IPS-18c (cell line): ENCODE measurements around the gene KIR2DL1.
"Not testable (repeated sequence)": the region's sequence is repeated elsewhere in the genome, so short reads cannot be mapped to it uniquely, and the experiment has no call there.

Experiments used
- H3K4me3 ChIP-seq: 2 replicates; pipeline ENCODE4 v1.7.0; 2013; ENCODE audit warnings: low read depth, mild to moderate bottlenecking, low read length, moderate library complexity; ENCODE audit not compliant: insufficient read depth
- H3K9me3 ChIP-seq: one replicate; pipeline ENCODE4 v1.6.1; 2013; ENCODE audit warnings: mild to moderate bottlenecking, low read length, moderate library complexity; ENCODE audit not compliant: control insufficient read depth, insufficient read depth

The KIR2DL1 gene

GRCh38 chr19:54769646-54770045 lies at the start of gene KIR2DL1:
Gene KIR2DL1, plus strand, starts transcription at chr19:54769793. Its CDS starts 58 bp downstream, at chr19:54769851.
- peaks cover 13% of the 10 kb centered on the region for H3K9me3 ChIP-seq
- not testable (repeated sequence) for H3K4me3 ChIP-seq

DNA sequence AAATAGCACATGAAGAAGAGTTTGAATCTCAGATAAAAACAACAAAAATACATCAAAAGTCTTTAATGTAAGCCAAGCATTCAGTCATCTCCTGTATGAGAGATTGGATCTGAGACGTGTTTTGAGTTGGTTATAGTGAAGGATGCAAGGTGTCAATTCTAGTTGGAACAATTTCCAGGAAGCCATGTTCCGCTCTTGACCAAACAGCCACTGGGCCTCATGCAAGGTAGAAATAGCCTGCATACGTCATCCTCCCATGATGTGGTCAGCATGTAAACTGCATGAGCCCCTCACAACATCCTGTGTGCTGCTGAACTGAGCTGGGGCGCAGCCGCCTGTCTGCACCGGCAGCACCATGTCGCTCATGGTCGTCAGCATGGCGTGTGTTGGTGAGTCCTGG lies 45.5 kb upstream of the KIR2DL1 start, which contains the start of gene KIR3DL3:
Gene KIR3DL3, plus strand, starts transcription at position 301 of the 400 bp plus-strand sequence. Its CDS starts 55 bp downstream, at position 356.
- H3K4me3 ChIP-seq = no peak within 1 kb of the TSS
- peaks cover 14% of the 10 kb centered on the region for H3K9me3 ChIP-seq

GRCh38 chr19:54724644-54725043 lies 44.9 kb upstream of the KIR2DL1 start:
- peaks cover 14% of the 10 kb centered on the region for H3K9me3 ChIP-seq
- no peak overlapping the region for H3K4me3 ChIP-seq

DNA sequence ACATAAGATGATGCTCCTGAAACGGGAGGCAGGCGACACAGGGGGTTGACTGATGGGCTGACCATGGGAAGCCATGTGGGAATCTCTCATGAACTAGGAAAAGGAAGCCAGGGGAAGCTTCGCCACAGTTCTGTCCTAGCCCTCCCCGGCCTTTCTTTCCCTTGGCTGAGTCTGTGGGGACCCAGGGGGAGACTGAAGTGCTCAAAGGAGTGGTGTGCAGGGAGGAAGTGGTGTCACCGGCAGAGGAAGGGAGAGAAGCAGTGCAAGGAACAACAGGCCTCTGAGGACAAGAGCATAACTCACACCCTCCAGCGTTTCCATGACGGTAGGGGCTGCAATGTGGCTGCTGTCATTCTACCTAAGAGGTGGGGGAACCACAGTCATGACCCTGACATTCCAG lies 44.3 kb upstream of the KIR2DL1 start:
- H3K9me3 ChIP-seq = peaks cover 14% of the 10 kb centered on the region
- no peak overlapping the region for H3K4me3 ChIP-seq

DNA sequence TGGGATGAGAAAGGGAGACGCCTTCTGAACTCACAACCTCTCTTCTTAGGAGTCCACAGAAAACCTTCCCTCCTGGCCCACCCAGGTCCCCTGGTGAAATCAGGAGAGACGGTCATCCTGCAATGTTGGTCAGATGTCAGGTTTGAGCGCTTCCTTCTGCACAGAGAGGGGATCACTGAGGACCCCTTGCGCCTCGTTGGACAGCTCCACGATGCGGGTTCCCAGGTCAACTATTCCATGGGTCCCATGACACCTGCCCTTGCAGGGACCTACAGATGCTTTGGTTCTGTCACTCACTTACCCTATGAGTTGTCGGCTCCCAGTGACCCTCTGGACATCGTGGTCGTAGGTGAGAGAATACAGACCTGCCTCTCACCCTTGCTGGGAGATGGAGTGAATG lies 42.0 kb upstream of the KIR2DL1 start:
- H3K4me3 ChIP-seq = no peak overlapping the region
- H3K9me3 ChIP-seq = peaks cover 15% of the 10 kb centered on the region

- peaks cover 15% of the 10 kb centered on the region for H3K9me3 ChIP-seq
- H3K4me3 ChIP-seq = no peak overlapping the region
These were observed 41.4 kb upstream of the KIR2DL1 start for GRCh38 chr19:54728167-54728566.

- Histone ChIP-seq H3K4me3 (no peak overlapping the region), H3K9me3 (peaks cover 19% of the 10 kb centered on the region)
These were observed 40.0 kb upstream of the KIR2DL1 start for GRCh38 chr19:54729416-54730188.

DNA sequence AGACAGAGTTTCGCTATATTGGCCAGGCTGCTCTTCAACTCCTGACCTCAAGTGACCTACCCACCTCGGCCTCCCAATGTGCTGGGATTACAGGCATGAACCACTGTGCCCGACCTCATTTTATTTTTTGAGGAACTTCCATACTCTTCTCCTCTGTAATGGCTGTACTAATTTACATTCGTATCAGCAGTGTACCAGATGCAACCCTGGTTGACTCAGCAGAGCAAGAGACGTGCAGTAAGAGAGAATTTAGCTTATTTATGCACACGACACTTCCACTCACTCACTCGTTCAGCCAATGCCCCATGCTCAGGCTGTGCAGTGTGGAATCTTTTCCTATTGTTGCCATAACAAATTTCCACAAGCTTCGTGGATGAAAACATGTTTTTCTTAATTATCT lies 38.4 kb upstream of the KIR2DL1 start:
- Histone ChIP-seq H3K9me3 (peaks cover 13% of the 10 kb centered on the region), H3K4me3 (no peak overlapping the region)

GRCh38 chr19:54738306-54738705 lies 31.3 kb upstream of the KIR2DL1 start, which contains the start of gene KIR2DL3:
Gene KIR2DL3, plus strand, starts transcription at chr19:54738513. Its CDS starts 33 bp downstream, at chr19:54738546.
- H3K9me3 ChIP-seq = peaks cover 15% of the 10 kb centered on the region
- not testable (repeated sequence) for H3K4me3 ChIP-seq

DNA sequence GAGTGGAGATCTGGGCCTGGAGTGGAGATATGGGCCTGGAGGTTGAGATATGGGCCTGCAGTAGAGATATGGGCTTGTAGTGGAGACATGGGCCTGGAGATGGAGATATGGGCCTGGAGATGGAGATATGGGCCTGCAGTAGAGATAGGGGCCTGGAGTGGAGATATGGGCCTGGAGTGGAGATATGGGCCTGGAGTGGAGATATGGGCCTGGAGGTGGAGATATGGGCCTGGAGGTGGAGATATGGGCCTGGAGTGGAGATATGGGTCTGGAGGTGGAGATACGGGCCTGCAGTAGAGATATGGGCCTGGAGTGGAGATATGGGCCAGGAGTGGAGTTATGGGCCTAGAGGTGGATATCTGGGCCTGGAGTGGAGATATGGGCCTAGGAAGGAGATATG lies 30.9 kb upstream of the KIR2DL1 start:
- Histone ChIP-seq H3K4me3 (no peak overlapping the region), H3K9me3 (peaks cover 13% of the 10 kb centered on the region)

DNA sequence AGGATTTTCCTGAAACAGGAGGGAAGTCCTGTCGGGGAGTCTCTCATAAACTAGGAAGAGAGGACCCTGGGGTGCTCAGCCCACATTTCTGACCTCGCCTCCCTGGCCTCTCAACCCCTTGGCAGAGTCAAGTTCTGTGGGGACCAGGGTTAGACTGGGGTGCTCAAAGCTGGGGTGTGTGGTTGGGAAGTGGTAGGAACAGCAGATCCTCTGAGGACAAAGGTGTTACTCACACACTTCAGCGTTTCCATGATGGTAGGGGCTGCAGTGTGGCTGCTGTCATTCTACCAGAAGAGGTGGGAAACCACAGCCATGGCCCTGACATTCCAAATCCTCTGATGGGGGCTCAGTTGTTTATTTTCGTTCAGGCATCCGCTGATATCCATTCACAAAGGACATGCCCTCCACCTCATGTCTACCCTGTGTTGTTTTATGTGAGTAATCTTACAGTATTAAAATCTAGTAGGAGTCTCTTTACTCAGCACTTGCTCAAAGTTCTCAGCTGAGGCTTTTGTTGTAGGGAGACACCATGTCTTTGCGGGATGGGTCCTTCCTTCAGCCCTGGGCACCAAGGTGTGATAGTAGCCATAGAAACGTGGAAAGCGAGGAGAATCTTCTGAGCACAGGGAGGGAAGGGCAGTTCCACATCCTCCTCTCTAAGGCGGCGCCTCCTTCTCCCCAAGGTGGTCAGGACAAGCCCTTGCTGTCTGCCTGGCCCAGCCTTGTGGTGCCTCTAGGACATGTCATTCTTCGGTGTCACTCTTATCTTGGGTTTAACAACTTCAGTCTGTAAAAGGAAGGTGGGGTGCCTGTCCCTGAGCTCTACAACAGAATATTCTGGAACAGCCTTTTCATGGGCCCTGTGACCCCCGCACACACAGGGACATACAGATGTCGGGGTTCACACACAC lies 29.8 kb upstream of the KIR2DL1 start:
- H3K9me3 ChIP-seq = peaks cover 13% of the 10 kb centered on the region
- H3K4me3 ChIP-seq = no peak overlapping the region

- H3K9me3 ChIP-seq = peaks cover 14% of the 10 kb centered on the region
- H3K4me3 ChIP-seq = not testable (repeated sequence)
These were observed 27.6 kb upstream of the KIR2DL1 start for GRCh38 chr19:54741950-54742349.

- not testable (repeated sequence) for H3K9me3 ChIP-seq, H3K4me3 ChIP-seq
These were observed 25.5 kb upstream of the KIR2DL1 start for GRCh38 chr19:54744080-54744479.

- not testable (repeated sequence) for H3K4me3 ChIP-seq, H3K9me3 ChIP-seq
These were observed 21.8 kb upstream of the KIR2DL1 start for GRCh38 chr19:54747614-54748322.

DNA sequence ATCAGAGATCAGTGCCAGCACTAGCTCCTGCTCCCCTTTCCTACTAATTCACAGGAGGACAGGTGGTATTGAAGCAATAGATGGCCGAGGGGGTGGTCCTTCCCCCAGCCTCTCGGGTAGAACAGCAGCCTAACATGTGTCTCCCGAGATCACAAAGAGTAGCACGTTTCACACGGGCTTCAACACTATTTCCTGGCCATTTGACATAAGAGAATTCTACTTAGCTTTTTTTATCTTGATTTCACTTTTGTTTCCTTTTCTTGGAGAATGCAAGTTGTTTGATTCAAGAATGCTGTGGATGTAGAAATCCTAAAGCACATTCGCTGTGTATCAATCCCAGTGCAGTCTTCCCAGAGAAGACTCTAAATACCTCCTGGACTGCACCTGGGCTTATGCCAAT lies 19.3 kb upstream of the KIR2DL1 start:
- not testable (repeated sequence) for H3K4me3 ChIP-seq
- H3K9me3 ChIP-seq = peaks cover 15% of the 10 kb centered on the region

GRCh38 chr19:54756204-54757110 lies 13.1 kb upstream of the KIR2DL1 start:
- H3K4me3 ChIP-seq, H3K9me3 ChIP-seq: not testable (repeated sequence)
